CD14-positive monocyte (primary cell): ENCODE data around the gene IL1B. TPM values are rescaled to one million over a fixed set of nuclear protein-coding genes. Genes with fewer than 3 reads are reported as not detected.
A peak's percentile ranks its signal among the peaks of the same experiment; 100 is the strongest.

Experiments used
- DNase-seq, 3 donors: peaks; one replicate each; pipeline ENCODE4 v3.0.0-alpha.2; 2011 to 2022
- H2AFZ ChIP-seq: 2 replicates; pipeline ENCODE4 v1.6.0; 2012; ENCODE audit warnings: mild to moderate bottlenecking, low read depth, low read length, inconsistent platforms; ENCODE audit not compliant: insufficient read depth, poor library complexity, severe bottlenecking
- H3K27ac ChIP-seq, 2 donors: 1 replicate in 1 of 2; 2 replicates in 1 of 2; pipeline ENCODE4 v1.5.1; 2012 to 2013; ENCODE audit warnings: low read length in 2 of 2, control low read depth in 1 of 2, inconsistent platforms in 1 of 2, low read depth in 1 of 2, mild to moderate bottlenecking in 1 of 2
- H3K27me3 ChIP-seq, 2 donors: one replicate each; pipeline versions ENCODE4 v1.6.0 to v1.6.1; 2011 to 2013; ENCODE audit warnings: low read length in 2 of 2; ENCODE audit not compliant: control insufficient read depth in 2 of 2, insufficient read depth in 2 of 2
- H3K36me3 ChIP-seq, 2 donors: replicated peaks in 1 of 2; 1 replicate in 1 of 2; 2 replicates in 1 of 2; pipeline versions ENCODE4 v1.5.1 to v1.6.1; 2012 to 2013; ENCODE audit warnings: low read length in 2 of 2, control low read depth in 1 of 2, inconsistent platforms in 1 of 2, mild to moderate bottlenecking in 1 of 2; ENCODE audit not compliant: insufficient read depth in 2 of 2, control insufficient read depth in 1 of 2
- H3K4me1 ChIP-seq, 2 donors: 1 replicate in 1 of 2; 2 replicates in 1 of 2; pipeline versions ENCODE4 v1.5.1 to v1.6.1; 2012 to 2013; ENCODE audit warnings: low read length in 2 of 2, control low read depth in 1 of 2, inconsistent platforms in 1 of 2, mild to moderate bottlenecking in 1 of 2, moderate library complexity in 1 of 2; ENCODE audit not compliant: insufficient read depth in 2 of 2, control insufficient read depth in 1 of 2
- H3K4me2 ChIP-seq: replicated peaks from 2 replicates; pipeline ENCODE3; 2012; ENCODE audit warnings: low read length, moderate library complexity, mild to moderate bottlenecking; ENCODE audit not compliant: poor library complexity, severe bottlenecking; ENCODE audit errors: extremely low read depth
- H3K4me3 ChIP-seq, 3 experiments: fragments of 200-600 bp in 1 of 3; sonication (generic) in 1 of 3; replicated peaks in 1 of 3; 1 replicate in 2 of 3; 2 replicates in 1 of 3; pipeline ENCODE4 v1.5.1; 2011 to 2013; ENCODE audit warnings: low read length in 3 of 3, mild to moderate bottlenecking in 3 of 3, control low read depth in 2 of 3, low read depth in 2 of 3, inconsistent platforms in 1 of 3, moderate library complexity in 1 of 3
- H3K79me2 ChIP-seq: 2 replicates; pipeline ENCODE4 v1.6.0; 2012; ENCODE audit warnings: mild to moderate bottlenecking, control low read depth, inconsistent platforms, low read length, moderate library complexity; ENCODE audit not compliant: insufficient read depth
- H3K9ac ChIP-seq: 2 replicates; pipeline ENCODE4 v1.6.0; 2017; ENCODE audit warnings: low read length, mild to moderate bottlenecking; ENCODE audit not compliant: insufficient read depth, poor library complexity, severe bottlenecking
- H3K9me3 ChIP-seq, 2 donors: replicated peaks in 1 of 2; 1 replicate in 1 of 2; 2 replicates in 1 of 2; pipeline versions ENCODE4 v1.5.1 to v1.6.1; 2012 to 2013; ENCODE audit warnings: low read length in 2 of 2, control low read depth in 1 of 2; ENCODE audit not compliant: control insufficient read depth in 1 of 2, insufficient read depth in 1 of 2
- H4K20me1 ChIP-seq: 2 replicates; pipeline ENCODE4 v1.6.0; 2012; ENCODE audit warnings: mild to moderate bottlenecking, low read length, control low read depth, moderate library complexity; ENCODE audit not compliant: insufficient read depth
- H3K27ac Mint-ChIP-seq, 7 donors: one replicate each; pipeline ENCODE4 v1.8.0; 2020; ENCODE audit warnings: mild to moderate bottlenecking in 7 of 7, mixed read lengths in 7 of 7, moderate library complexity in 6 of 7, inconsistent platforms in 2 of 7
- H3K27me3 Mint-ChIP-seq, 3 donors: one replicate each; pipeline ENCODE4 v1.8.0; 2021 to 2022; ENCODE audit warnings: low read depth in 3 of 3, mild to moderate bottlenecking in 3 of 3, mixed read lengths in 3 of 3, moderate library complexity in 3 of 3, inconsistent platforms in 1 of 3
- H3K36me3 Mint-ChIP-seq, 2 donors: one replicate each; pipeline ENCODE4 v1.8.0; 2020; ENCODE audit warnings: mixed read lengths in 2 of 2, inconsistent platforms in 1 of 2, mild to moderate bottlenecking in 1 of 2
- H3K4me1 Mint-ChIP-seq: one replicate; pipeline ENCODE4 v1.8.0; 2020; ENCODE audit warnings: mild to moderate bottlenecking, mixed read lengths
- H3K4me3 Mint-ChIP-seq, 2 donors: one replicate each; pipeline ENCODE4 v1.8.0; 2020; ENCODE audit warnings: mild to moderate bottlenecking in 2 of 2, mixed read lengths in 2 of 2, moderate library complexity in 1 of 2
- H3K9me3 Mint-ChIP-seq, 7 donors: one replicate each; pipeline ENCODE4 v1.8.0; 2020 to 2022; ENCODE audit warnings: mixed read lengths in 7 of 7, mild to moderate bottlenecking in 6 of 7, moderate library complexity in 6 of 7, inconsistent platforms in 2 of 7
- WGBS: methylation state at CpG from one replicate; pipeline ENCODE4 v1.1.5; 2013; ENCODE audit warnings: missing lambda C conversion rate; ENCODE audit not compliant: insufficient coverage; 5-methylcytosine and 5-hydroxymethylcytosine counted together
- intact Hi-C, 2 donors: fragments of 100-400 bp; cut with micrococcal nuclease; formaldehyde crosslinking; loops; one replicate each; pipeline versions ENCODE4 v1.15.0 to v1.15.1; 2023
- polyA plus RNA-seq, 3 donors: library from polyadenylated mRNA; depleted of rRNA in 1 of 3; unstranded in 2 of 3; stranded (reverse) in 1 of 3; fragments of 300-500 nt in 2 of 3; fragments of >200 nt in 1 of 3; fragmentation: Illumina TruSeq in 2 of 3; gene quantifications; 1 replicate in 2 of 3; 2 replicates in 1 of 3; pipeline ENCODE4 v1.2.3, GENCODE V29; 2012 to 2021
- TF ChIP-seq, protein P1 (sequence below): fragments of 200-600 bp; IDR thresholded peaks from one replicate; pipeline ENCODE4 v1.8.0; 2022; ENCODE audit warnings: antibody characterized with exemption, mild to moderate bottlenecking

Gene IL1B
- polyA plus RNA-seq, 3 donors, result 65.1 to 1,419 (median 114) TPM

DNA sequence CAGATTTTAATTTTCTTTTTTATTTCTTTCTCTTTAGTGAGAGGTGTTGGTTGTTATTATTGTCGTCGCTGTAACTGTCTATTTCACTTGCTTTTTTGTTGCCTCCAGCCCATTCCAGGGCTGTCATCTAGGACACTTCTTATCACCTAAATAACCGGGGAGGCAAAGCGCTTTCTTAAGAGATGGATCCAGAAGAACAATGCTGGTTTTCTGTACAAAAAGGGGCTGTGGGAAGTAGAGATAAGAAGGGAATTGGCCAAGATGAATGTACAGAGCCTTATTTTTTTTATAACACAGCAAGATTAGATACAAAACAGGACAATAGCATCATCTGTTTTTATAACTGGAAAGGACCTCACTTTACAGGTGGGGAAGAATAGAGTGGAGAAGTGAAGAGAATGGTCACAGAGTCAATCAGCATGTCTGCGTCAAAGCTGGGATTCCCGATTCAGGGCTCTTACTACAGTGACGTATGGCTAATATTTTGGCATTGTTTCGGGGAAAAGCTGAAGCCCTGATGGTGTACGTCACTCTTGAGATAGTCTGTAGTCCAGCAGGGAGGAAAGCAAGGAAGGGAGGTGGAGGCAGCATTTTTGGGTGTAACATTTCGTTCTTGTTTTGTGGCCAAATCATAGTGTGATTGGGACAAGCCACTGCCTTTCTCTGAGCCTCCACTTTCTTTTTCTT lies 23.2 kb downstream of the IL1B start:
- Histone ChIP-seq H3K36me3 (no peaks in the 10 kb centered on the region), H3K79me2 (no peaks in the 10 kb centered on the region), H3K9me3 (no peaks in the 10 kb centered on the region), H3K4me3 (no peak overlapping the region), H3K4me2 (no peak overlapping the region), H2AFZ (no peak overlapping the region), H3K9ac (no peak overlapping the region), H3K27me3 (no peaks in the 10 kb centered on the region), H3K4me1 (peaks cover 24 to 33% of the 10 kb centered on the region in 2 donors), H3K27ac (no peak overlapping the region), H4K20me1 (no peaks in the 10 kb centered on the region)
- Mint-ChIP-seq H3K4me3 (no peak overlapping the region), H3K27ac (no peak overlapping the region), H3K27me3 (peaks cover 0 to 9% (median 7%) of the 10 kb centered on the region in 3 donors), H3K4me1 (peaks cover 29% of the 10 kb centered on the region), H3K36me3 (no peaks in the 10 kb centered on the region), H3K9me3 (peaks cover 0 to 5% (median 0%) of the 10 kb centered on the region in 7 donors)
- intact Hi-C loops, result no loop called here
- TF ChIP-seq, protein P1, sequence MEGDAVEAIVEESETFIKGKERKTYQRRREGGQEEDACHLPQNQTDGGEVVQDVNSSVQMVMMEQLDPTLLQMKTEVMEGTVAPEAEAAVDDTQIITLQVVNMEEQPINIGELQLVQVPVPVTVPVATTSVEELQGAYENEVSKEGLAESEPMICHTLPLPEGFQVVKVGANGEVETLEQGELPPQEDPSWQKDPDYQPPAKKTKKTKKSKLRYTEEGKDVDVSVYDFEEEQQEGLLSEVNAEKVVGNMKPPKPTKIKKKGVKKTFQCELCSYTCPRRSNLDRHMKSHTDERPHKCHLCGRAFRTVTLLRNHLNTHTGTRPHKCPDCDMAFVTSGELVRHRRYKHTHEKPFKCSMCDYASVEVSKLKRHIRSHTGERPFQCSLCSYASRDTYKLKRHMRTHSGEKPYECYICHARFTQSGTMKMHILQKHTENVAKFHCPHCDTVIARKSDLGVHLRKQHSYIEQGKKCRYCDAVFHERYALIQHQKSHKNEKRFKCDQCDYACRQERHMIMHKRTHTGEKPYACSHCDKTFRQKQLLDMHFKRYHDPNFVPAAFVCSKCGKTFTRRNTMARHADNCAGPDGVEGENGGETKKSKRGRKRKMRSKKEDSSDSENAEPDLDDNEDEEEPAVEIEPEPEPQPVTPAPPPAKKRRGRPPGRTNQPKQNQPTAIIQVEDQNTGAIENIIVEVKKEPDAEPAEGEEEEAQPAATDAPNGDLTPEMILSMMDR, result no peak
- WGBS, result 98% methylated on average over 5 of the region's 10 CpGs
- DNase-seq, result no peak

DNA sequence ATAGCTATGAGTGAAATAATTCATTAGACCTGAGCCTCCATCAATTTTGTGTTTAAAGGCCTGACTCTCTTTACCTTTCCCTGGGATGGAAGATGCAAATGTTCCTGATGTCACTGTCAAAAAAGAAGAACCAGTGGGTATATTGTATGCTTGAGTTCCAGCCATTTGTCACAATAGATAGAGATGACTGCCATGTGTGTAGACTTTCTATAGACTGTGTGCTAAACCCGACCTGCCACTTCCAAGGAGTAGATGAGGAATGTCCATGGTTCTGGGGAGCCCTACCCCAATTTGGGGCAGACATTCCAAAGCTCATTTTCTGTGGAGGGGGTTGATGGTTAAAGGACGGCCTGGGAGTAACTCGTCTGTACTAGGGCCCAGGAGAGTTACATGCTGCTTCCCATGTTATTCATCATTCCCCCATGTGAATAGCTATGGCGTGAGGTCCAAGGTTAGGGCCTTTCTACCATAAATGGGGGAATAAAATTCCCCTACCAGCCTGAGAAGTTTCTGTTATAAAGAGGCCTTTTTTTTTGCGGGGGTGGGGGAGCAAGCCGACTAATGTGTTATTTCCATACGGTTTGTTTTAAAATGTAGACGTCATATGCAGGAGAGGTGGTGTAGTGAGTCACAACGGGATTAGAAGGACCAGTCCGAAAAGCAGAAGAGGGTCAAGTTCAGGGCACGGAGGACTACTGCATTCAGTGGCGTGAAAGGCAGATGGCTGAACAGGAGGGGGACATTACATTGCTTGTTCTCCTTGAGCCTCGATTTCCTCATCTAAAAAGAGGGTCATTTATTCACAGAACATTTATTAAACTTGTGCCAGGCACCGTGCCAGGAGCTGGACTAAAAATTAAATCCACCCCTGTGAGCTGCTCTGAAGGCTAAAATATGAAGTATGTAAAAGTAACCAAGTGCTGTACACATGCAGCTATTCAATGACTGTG lies 24.0 kb downstream of the IL1B start:
- 96% methylated on average over 5 of the region's 14 CpGs for WGBS
- DNase-seq, result peak in 1 of 3 donors; percentile 56
- H3K36me3 ChIP-seq, result no peaks in the 10 kb centered on the region
- Mint-ChIP-seq H3K4me1 (peaks cover 29% of the 10 kb centered on the region), H3K4me3 (peak overlapping the region in 1 of 2 donors; percentile 18), H3K27ac (peak overlapping the region in 6 of 7 donors; percentile 34 to 87 (median 50)), H3K27me3 (peaks cover 0 to 10% (median 7%) of the 10 kb centered on the region in 3 donors), H3K9me3 (peaks cover 0 to 6% (median 1%) of the 10 kb centered on the region in 7 donors), H3K36me3 (no peaks in the 10 kb centered on the region)
- intact Hi-C loops, result no loop called here
- no peaks in the 10 kb centered on the region for H3K79me2 ChIP-seq
- H2AFZ ChIP-seq, result no peak overlapping the region
- peak overlapping the region in 1 of 2 donors; percentile 32 for H3K27ac ChIP-seq
- TF ChIP-seq, protein P1, result no peak
- peaks cover 24 to 33% of the 10 kb centered on the region in 2 donors for H3K4me1 ChIP-seq
- no peak overlapping the region for H3K4me3 ChIP-seq
- H3K4me2 ChIP-seq, result peak overlapping the region; percentile 24
- no peaks in the 10 kb centered on the region for H3K9me3 ChIP-seq
- H4K20me1 ChIP-seq, result no peaks in the 10 kb centered on the region
- no peak overlapping the region for H3K9ac ChIP-seq
- H3K27me3 ChIP-seq, result no peaks in the 10 kb centered on the region
